B cell (primary cell): ENCODE results near the gene SWT1.

Experiments used
- CTCF ChIP-seq: fragments of 200-600 bp; IDR thresholded peaks from one replicate; pipeline ENCODE4 v1.8.0; 2022; ENCODE audit warnings: antibody characterized with exemption, mild to moderate bottlenecking
- EZH2 ChIP-seq: IDR thresholded peaks from 2 replicates; pipeline ENCODE4 v1.6.1; 2012; ENCODE audit warnings: borderline replicate concordance, low read depth, mild to moderate bottlenecking, moderate library complexity, low read length; ENCODE audit not compliant: insufficient read depth, poor library complexity, severe bottlenecking

- no peak for TF ChIP-seq CTCF
- TF ChIP-seq EZH2, result no peak
Observed at GRCh38 chr1:185263292-185263691, 106.3 kb downstream of the SWT1 start.
